Heart right ventricle (tissue), 16 donors: ENCODE results near the gene CEP170B. TPM values are rescaled to one million over a fixed set of nuclear protein-coding genes. Genes with fewer than 3 reads are reported as not detected.
A peak's percentile ranks its signal among the peaks of the same experiment; 100 is the strongest.

Source experiments
- ATAC-seq, 8 donors: fragments of 200-7000 bp; cut with Tn5 transposase; one replicate each; pipeline ENCODE4 v1.9.1; 2020; ENCODE audit warnings: mild to moderate bottlenecking in 8 of 8, moderate library complexity in 8 of 8, moderate number of reproducible peaks in 1 of 8
- DNase-seq, 2 donors: peaks; one replicate each; pipeline ENCODE4 v3.0.0-alpha.2; 2020
- H3K27ac ChIP-seq, 10 donors: fragments of 200-600 bp; sonication (generic) in 2 of 10; one replicate each; pipeline versions ENCODE4 v1.5.0 to v1.8.0; 2020 to 2022; ENCODE audit warnings: mild to moderate bottlenecking in 3 of 10
- H3K27me3 ChIP-seq, 7 donors: fragments of 200-600 bp; one replicate each; pipeline ENCODE4 v1.8.0; 2021 to 2022; ENCODE audit warnings: mild to moderate bottlenecking in 2 of 7
- H3K36me3 ChIP-seq, 9 donors: fragments of 200-600 bp; sonication (generic) in 1 of 9; one replicate each; pipeline versions ENCODE4 v1.5.0 to v1.8.0; 2020 to 2022; ENCODE audit warnings: mild to moderate bottlenecking in 2 of 9
- H3K4me1 ChIP-seq, 9 donors: fragments of 200-600 bp; sonication (generic) in 1 of 9; one replicate each; pipeline versions ENCODE4 v1.5.0 to v1.8.0; 2020 to 2022; ENCODE audit warnings: mild to moderate bottlenecking in 4 of 9
- H3K4me3 ChIP-seq, 10 donors: fragments of 200-600 bp; sonication (generic) in 2 of 10; one replicate each; pipeline versions ENCODE4 v1.5.0 to v1.8.0; 2020 to 2022; ENCODE audit warnings: mild to moderate bottlenecking in 7 of 10, moderate library complexity in 2 of 10
- H3K9me3 ChIP-seq, 11 donors: fragments of 200-600 bp in 10 of 11; sonication (generic) in 2 of 11; one replicate each; pipeline versions ENCODE4 v1.5.0 to v1.8.0; 2013 to 2022; ENCODE audit warnings: mild to moderate bottlenecking in 2 of 11, control low read depth in 1 of 11, moderate library complexity in 1 of 11
- WGBS, 2 donors: extraction: QIAGEN DNeasy Blood & Tissue Kit; methylation state at CpG; one replicate each; pipeline ENCODE4 v1.1.7; 2013; ENCODE audit warnings: inconsistent platforms in 1 of 2; 5-methylcytosine and 5-hydroxymethylcytosine counted together
- intact Hi-C, 10 donors: fragments of 100-400 bp; cut with DNase I; formaldehyde crosslinking; loops; one replicate each; pipeline versions ENCODE4 v1.11.1 to v1.14.2; 2022
- polyA plus RNA-seq, 2 donors: library from polyadenylated mRNA; stranded (reverse); fragments of 200-250 nt; gene quantifications; one replicate each; pipeline ENCODE4 v1.2.3, GENCODE V29; 2013
- total RNA-seq, 10 donors: library from RNA; stranded (reverse); fragmentation: NEBNext Ultra II Directional in 3 of 10; extraction: Animal tissue kit (Norgen Biotek cat#: 25700) in 3 of 10; gene quantifications; one replicate each; pipeline versions ENCODE4 v1.2.1 to v1.2.4, GENCODE V29; 2021 to 2023
- TF ChIP-seq, protein P1 (sequence below), 9 donors: fragments of 200-600 bp; sonication (generic) in 2 of 9; IDR thresholded peaks; one replicate each; pipeline versions ENCODE4 v1.5.0 to v1.8.0; 2021 to 2022; ENCODE audit warnings: antibody characterized with exemption in 9 of 9, mild to moderate bottlenecking in 5 of 9, moderate library complexity in 1 of 9
- donor health status: Arrhythmogenic right ventricular cardiomyopathy.
- donor health status: ischemic (EF 13 %, LVEDD 7.1; RV severe dilation, severe dysfunction).
- donor health status: healthy with polysubstance abuse.
- donor health status: DM: no; HTN: yes; CAD: no.
- donor health status: DM: no; HTN: no; CAD: no.
- donor health status: ischemic (EF 25% LVEDD 6.9; RV normal size, moderate dysfunction).
- donor health status: ischemic (EF 25% LVEDD 5.7; RV mildly dilated, moderate dysfunction).
- donor health status: healthy.
- donor health status: DM: yes; HTN: yes; CAD: no.
- donor health status: Ischemic cardiomyopathy.
- donor health status: ischemic (EF 35%, LVEDD 5.7; RV mildly dilated, moderate dysfunction).
- donor health status: nonischemic (EF 11% LVEDD 7.7; RV severe dilation, severe dysfunction).
- donor health status: DM: yes; HTN: yes; CAD: no.
- donor health status: PGD.
- donor health status: ischemic (EF 29% LVEDD 5.4; RV normal size, mild dysfunction).
- donor health status: nonischemic (EF 23%, LVEDD 6.1; RV moderate dilation, normal function).

Gene CEP170B
- total and polyA plus RNA-seq, 12 donors = 6.8 to 13.6 (median 11.8) TPM

DNA sequence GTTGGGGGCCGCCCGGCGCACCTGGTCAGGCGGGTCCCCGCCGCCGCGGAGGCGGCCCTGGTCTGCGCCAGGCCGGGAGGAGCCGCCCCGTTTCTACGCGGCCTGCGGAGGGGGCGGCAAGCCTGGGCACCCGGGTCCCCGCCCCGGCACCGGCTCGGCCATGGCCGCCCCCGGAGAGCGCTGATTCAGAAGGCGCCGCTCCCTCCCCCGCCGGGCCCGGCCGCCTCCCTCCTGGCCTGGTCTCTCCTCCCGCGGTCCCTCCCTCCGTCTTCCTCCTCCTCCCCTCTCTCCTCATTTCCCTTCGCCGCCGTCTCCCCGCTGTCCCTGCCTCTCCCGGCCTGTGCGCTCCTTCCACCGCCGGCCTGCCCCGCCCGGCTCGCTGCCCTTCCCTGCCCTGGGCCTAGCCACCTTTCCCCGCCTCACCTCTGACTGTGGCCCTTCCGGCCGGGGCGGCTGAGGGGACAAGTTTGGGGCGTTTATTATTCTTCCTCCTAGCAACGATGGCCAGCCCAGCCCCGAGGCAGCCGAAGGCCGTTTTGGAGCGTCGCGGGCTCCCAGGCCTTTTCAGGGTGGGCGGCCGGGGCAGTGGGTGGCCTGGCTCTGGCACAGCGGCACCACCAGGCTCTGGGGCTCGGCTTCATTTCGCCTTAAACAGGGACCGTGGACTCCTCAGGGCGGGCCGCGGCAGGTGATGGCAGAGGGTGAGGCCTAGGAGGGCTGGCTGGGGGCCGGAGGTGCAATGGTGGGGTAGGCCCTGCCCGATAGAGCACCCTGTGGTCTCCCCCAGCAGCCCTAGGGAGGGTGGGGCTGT lies 768 bp downstream of the CEP170B start:
- DNase-seq (peak; percentile 65 to 71), ATAC-seq (peak; percentile 58 to 83 (median 75))
- H3K27me3 ChIP-seq = peaks cover 0 to 50% (median 0%) of the 10 kb centered on the region in 7 donors
- H3K36me3 ChIP-seq = peaks cover 0 to 7% (median 0%) of the 10 kb centered on the region in 9 donors
- WGBS, 2 donors = 9 to 17% methylated on average over 45 to 68 of the region's 68 CpGs
- peak overlapping the region in 7 of 10 donors; percentile 29 to 65 (median 45) for H3K27ac ChIP-seq
- H3K4me1 ChIP-seq = peaks cover 4 to 28% (median 20%) of the 10 kb centered on the region in 9 donors
- no peaks in the 10 kb centered on the region for H3K9me3 ChIP-seq
- H3K4me3 ChIP-seq = peak overlapping the region; percentile 26 to 71 (median 64)
- TF ChIP-seq, protein P1, sequence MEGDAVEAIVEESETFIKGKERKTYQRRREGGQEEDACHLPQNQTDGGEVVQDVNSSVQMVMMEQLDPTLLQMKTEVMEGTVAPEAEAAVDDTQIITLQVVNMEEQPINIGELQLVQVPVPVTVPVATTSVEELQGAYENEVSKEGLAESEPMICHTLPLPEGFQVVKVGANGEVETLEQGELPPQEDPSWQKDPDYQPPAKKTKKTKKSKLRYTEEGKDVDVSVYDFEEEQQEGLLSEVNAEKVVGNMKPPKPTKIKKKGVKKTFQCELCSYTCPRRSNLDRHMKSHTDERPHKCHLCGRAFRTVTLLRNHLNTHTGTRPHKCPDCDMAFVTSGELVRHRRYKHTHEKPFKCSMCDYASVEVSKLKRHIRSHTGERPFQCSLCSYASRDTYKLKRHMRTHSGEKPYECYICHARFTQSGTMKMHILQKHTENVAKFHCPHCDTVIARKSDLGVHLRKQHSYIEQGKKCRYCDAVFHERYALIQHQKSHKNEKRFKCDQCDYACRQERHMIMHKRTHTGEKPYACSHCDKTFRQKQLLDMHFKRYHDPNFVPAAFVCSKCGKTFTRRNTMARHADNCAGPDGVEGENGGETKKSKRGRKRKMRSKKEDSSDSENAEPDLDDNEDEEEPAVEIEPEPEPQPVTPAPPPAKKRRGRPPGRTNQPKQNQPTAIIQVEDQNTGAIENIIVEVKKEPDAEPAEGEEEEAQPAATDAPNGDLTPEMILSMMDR (IDR thresholded peaks at IDR 0.05) = no peak
- intact Hi-C loops = no loop called here

GRCh38 chr14:104866451-104867370 lies 1.6 kb downstream of the CEP170B start:
- H3K4me3 ChIP-seq = peak overlapping the region; percentile 26 to 71 (median 64)
- H3K27me3 ChIP-seq = peaks cover 0 to 50% (median 0%) of the 10 kb centered on the region in 7 donors
- TF ChIP-seq, protein P1 (IDR thresholded peaks at IDR 0.05) = no peak
- ATAC-seq = peak in 1 of 8 donors; percentile 1
- intact Hi-C loops = no loop called here
- 93% methylated on average over 12 of the region's 12 CpGs for WGBS, 2 donors
- no peaks in the 10 kb centered on the region for H3K9me3 ChIP-seq
- no peak for DNase-seq
- peak overlapping the region in 3 of 10 donors; percentile 40 to 65 (median 45) for H3K27ac ChIP-seq
- peaks cover 4 to 28% (median 20%) of the 10 kb centered on the region in 9 donors for H3K4me1 ChIP-seq
- H3K36me3 ChIP-seq = peaks cover 0 to 7% (median 0%) of the 10 kb centered on the region in 9 donors

GRCh38 chr14:104867371-104868059 lies 2.4 kb downstream of the CEP170B start:
- ATAC-seq (no peak), DNase-seq (no peak)
- 89 to 92% methylated on average over 6 of the region's 6 CpGs for WGBS, 2 donors
- no peak overlapping the region for H3K27ac ChIP-seq
- TF ChIP-seq, protein P1 (IDR thresholded peaks at IDR 0.05) = no peak
- H3K27me3 ChIP-seq = peaks cover 0 to 50% (median 0%) of the 10 kb centered on the region in 7 donors
- H3K36me3 ChIP-seq = peaks cover 0 to 7% (median 0%) of the 10 kb centered on the region in 9 donors
- no peak overlapping the region for H3K4me3 ChIP-seq
- peaks cover 4 to 29% (median 21%) of the 10 kb centered on the region in 9 donors for H3K4me1 ChIP-seq
- no peaks in the 10 kb centered on the region for H3K9me3 ChIP-seq
- intact Hi-C loops = no loop called here
